BE2C (cell line): Measurements from ENCODE around the gene GTF2H1. TPM values are rescaled to one million over a fixed set of nuclear protein-coding genes. Genes with fewer than 3 reads are reported as not detected.
A peak's percentile ranks its signal among the peaks of the same experiment; 100 is the strongest.

Experiments used
- DNase-seq: peaks from one replicate; pipeline ENCODE4 v3.0.0-alpha.2; 2020
- H3K27me3 ChIP-seq: fragments of 250-450 bp; sonication (Bioruptor Pico); 2 replicates; pipeline ENCODE4 v1.5.1; 2020; ENCODE audit warnings: mild to moderate bottlenecking
- H3K36me3 ChIP-seq: fragments of 250-450 bp; sonication (Bioruptor Pico); 2 replicates; pipeline ENCODE4 v1.5.1; 2020; ENCODE audit warnings: mild to moderate bottlenecking
- H3K4me1 ChIP-seq: fragments of 250-450 bp; sonication (Bioruptor Pico); 2 replicates; pipeline ENCODE4 v1.5.1; 2020
- H3K4me3 ChIP-seq: 2 replicates; pipeline ENCODE4 v1.5.1; 2011; ENCODE audit warnings: low read depth, low read length
- H3K9me3 ChIP-seq: fragments of 250-450 bp; sonication (Bioruptor Pico); 2 replicates; pipeline ENCODE4 v1.5.1; 2020
- polyA plus RNA-seq: library from polyadenylated mRNA; unstranded; fragments of >200 nt; gene quantifications from one replicate; pipeline ENCODE4 v1.2.1, GENCODE V29; 2012; ENCODE audit warnings: low read depth, missing spikeins; ENCODE audit not compliant: insufficient read length, insufficient read depth
- TF ChIP-seq, protein P1 (sequence below): IDR thresholded peaks from 2 replicates; pipeline ENCODE4 v1.5.1; 2012; ENCODE audit warnings: mild to moderate bottlenecking, low read depth, low read length

GTF2H1 gene
- 18.3 TPM for polyA plus RNA-seq

DNA sequence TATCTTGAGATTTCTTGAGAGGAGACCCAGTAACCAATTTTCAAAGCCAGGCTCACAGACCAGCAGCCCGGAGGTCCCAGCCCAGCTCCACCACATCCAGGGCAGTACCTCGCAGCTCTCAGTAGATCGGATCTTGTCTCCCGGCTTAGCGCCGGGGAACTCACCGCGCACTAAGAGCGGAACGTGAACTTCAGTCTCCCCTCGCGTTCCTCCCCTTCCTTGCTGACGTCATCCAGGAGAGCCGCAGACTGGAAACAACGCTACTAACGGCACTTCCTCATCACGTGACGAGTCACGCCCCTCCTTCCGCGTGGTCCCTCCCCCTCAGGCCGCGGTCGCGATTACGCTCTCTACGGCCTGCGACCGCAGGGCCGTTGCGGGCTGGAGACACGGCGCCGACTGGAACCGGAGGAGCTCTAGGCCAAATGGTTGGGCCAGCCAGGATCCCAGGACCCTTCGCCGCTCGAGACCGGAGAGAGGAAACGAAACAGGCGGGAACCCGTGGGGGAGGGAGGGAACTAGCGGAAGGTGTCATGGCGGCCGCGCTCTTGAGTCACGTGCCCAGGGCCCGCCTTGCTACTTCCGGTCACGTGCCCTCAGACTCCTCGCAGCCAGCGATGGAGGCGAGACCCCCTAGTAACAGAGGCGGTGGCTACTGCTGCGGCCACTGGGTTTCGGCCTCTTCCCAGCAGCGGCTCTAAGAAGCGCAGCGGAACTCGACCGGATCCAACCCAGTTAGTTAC lies at the start of gene GTF2H1, which contains the start of gene HPS5:
GTF2H1 (plus strand) TSS at position 599 of the 743 bp plus-strand sequence. CDS start 10,508 bp downstream, outside the sequence.
HPS5 (minus strand) TSS at position 172 of the 743 bp plus-strand sequence. CDS start 4,282 bp downstream, outside the sequence.
- DNase-seq: peak; percentile 88
- Histone ChIP-seq H3K4me1 (no peaks in the 10 kb centered on the region), H3K27me3 (no peaks in the 10 kb centered on the region), H3K36me3 (no peaks in the 10 kb centered on the region; the same call in 1 of the 2 replicates), H3K4me3 (peak within 1 kb of the TSS; percentile 89), H3K9me3 (no peaks in the 10 kb centered on the region)
- TF ChIP-seq, protein P1, sequence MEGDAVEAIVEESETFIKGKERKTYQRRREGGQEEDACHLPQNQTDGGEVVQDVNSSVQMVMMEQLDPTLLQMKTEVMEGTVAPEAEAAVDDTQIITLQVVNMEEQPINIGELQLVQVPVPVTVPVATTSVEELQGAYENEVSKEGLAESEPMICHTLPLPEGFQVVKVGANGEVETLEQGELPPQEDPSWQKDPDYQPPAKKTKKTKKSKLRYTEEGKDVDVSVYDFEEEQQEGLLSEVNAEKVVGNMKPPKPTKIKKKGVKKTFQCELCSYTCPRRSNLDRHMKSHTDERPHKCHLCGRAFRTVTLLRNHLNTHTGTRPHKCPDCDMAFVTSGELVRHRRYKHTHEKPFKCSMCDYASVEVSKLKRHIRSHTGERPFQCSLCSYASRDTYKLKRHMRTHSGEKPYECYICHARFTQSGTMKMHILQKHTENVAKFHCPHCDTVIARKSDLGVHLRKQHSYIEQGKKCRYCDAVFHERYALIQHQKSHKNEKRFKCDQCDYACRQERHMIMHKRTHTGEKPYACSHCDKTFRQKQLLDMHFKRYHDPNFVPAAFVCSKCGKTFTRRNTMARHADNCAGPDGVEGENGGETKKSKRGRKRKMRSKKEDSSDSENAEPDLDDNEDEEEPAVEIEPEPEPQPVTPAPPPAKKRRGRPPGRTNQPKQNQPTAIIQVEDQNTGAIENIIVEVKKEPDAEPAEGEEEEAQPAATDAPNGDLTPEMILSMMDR: no peak

DNA sequence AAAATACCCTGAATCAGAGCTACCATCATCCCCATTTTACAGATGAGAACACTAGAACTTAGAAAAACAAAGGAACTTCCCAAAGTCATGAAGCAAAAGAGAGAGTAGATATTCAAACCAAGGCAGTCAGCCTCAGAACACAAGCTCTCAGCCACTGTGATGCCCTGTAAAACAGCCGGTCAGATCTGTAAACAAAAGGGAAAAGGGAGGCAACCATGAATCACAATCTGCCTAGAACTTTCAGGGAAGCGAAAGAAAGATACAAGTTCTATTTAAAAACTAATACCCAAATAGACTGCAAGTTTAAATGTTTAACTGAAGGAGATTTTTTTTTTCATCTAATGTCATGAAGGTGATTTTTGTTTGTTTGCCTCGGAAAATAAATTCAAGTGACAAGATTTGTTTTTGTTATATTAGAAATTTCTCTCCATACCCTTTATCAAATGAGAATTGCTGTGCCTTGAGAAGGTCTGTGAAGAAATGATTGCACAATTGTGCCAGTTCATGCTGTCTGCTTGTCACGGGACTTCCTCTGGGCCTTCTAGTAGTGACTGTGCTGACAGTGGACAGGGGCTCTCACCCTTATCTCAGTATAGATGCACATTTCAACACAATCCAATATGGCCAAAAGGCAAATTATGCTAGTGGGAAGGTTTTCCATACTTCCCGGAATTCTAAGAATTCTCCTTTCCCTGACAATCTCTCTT lies 44.6 kb upstream of the GTF2H1 start:
- Histone ChIP-seq H3K27me3 (no peaks in the 10 kb centered on the region), H3K9me3 (no peaks in the 10 kb centered on the region), H3K4me1 (no peaks in the 10 kb centered on the region), H3K36me3 (no peaks in the 10 kb centered on the region), H3K4me3 (no peak overlapping the region)
- no peak for DNase-seq
- TF ChIP-seq, protein P1: no peak

DNA sequence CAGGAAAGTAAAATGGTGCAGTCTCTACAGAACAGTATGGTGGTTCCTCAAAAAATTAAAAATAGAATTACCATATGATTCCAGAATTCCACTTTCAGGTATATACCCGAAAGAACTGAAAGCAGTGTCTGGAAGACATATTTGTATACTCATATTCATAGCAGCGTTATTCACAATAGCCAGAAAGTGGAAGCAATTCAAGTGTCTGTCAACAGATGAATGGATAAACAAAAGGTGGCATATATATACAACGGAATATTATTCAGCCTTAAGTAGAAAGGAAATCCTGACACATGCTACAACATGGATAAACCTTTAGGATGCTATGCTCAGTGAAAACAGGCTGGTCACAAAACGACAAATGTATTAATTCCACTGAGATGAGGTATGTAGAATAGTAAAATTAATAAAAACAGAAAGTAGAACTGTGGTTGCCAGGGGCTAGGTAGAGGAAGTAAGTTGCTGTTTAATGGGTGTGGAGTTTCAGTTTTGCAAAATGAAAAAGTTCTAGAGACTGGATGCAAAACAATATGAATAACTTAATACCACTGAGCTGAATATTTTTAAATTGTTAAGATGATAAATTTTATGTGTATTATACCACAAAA lies 41.8 kb upstream of the GTF2H1 start:
- no peak for DNase-seq
- Histone ChIP-seq H3K9me3 (no peaks in the 10 kb centered on the region), H3K4me3 (no peak overlapping the region), H3K36me3 (no peaks in the 10 kb centered on the region), H3K4me1 (no peaks in the 10 kb centered on the region), H3K27me3 (no peaks in the 10 kb centered on the region)
- TF ChIP-seq, protein P1: no peak

DNA sequence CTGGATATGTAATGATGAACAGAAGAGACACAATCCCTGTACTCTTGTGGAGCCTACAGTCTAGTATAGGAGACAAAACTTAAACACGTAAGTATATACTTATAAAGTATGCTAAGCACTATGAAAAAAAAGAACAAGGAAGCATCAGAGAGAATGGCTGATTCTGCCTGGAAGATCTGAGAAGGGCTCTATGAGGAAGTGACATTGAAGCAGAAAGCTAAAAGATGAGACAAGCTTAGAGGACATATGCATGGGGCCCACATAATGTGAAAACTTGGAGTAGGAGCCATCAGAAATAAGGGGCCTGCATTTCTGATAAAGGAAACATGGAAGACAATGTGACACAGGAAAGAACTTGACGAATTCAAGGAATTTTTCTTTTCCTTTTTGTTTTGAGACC lies 39.7 kb upstream of the GTF2H1 start:
- H3K4me3 ChIP-seq: no peak overlapping the region
- no peaks in the 10 kb centered on the region for H3K27me3 ChIP-seq
- DNase-seq: no peak
- H3K36me3 ChIP-seq: no peaks in the 10 kb centered on the region
- no peaks in the 10 kb centered on the region for H3K4me1 ChIP-seq
- no peaks in the 10 kb centered on the region for H3K9me3 ChIP-seq
- TF ChIP-seq, protein P1: no peak

DNA sequence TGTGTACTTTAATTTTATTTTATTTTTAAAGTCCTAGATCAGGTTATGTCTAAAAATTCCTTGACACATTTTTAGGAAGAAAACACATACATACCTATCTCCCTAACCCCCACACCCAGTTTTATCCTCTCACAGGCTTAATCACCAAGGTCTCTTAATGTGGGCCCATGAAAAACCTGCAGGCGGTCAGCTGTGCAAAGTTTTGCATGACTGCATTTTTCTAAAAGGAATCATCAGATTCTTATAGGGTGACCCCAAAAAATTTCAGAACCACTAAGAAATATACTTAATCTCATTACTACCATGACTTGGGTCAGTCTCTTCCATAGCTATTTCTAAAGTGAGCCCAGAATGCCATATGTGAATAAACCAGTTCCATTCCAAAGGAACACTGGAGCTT lies 36.5 kb upstream of the GTF2H1 start:
- Histone ChIP-seq H3K27me3 (no peaks in the 10 kb centered on the region), H3K9me3 (no peaks in the 10 kb centered on the region), H3K4me3 (no peak overlapping the region), H3K4me1 (no peaks in the 10 kb centered on the region), H3K36me3 (no peaks in the 10 kb centered on the region)
- TF ChIP-seq, protein P1: no peak
- no peak for DNase-seq
